ENCODE results near the gene PACS2. TPM values are rescaled to one million over a fixed set of nuclear protein-coding genes. Genes with fewer than 3 reads are reported as not detected.

The PACS2 gene
- total RNA-seq, 1 donor from 2014 or later: 64.0 TPM

DNA sequence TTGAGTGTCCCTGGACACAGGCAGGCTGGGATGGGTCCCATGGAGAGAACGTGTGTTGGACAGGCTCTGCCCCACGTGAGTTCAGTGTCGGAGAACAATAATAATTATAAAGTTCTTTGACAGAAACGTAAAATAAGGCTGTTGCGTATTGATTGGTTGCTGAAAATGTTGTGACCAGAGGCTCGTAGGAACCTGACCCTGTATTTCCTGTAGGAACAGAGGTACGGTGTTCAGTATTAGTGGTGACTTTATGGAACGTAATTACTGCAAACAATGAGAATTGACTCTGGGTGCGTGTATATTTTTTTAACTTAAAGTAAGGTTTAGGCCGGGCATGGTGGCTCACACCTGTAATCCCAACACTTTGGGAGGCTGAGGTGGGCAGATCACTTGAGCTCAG, 112.9 kb downstream of the PACS2 start:
- no peaks in the 10 kb centered on the region for H3K27me3 ChIP-seq (ENCODE audit: low read depth)
- peaks cover 6% of the 10 kb centered on the region for H3K36me3 ChIP-seq
- DNase-seq: no peak
- H3K4me1 ChIP-seq: peaks cover 40% of the 10 kb centered on the region
- H3K9me3 ChIP-seq (replicated peaks): peaks cover 13% of the 10 kb centered on the region
- no peak overlapping the region for H3K27ac ChIP-seq (replicated peaks)
- no peak overlapping the region for H3K4me3 ChIP-seq
- TF ChIP-seq, protein P1, sequence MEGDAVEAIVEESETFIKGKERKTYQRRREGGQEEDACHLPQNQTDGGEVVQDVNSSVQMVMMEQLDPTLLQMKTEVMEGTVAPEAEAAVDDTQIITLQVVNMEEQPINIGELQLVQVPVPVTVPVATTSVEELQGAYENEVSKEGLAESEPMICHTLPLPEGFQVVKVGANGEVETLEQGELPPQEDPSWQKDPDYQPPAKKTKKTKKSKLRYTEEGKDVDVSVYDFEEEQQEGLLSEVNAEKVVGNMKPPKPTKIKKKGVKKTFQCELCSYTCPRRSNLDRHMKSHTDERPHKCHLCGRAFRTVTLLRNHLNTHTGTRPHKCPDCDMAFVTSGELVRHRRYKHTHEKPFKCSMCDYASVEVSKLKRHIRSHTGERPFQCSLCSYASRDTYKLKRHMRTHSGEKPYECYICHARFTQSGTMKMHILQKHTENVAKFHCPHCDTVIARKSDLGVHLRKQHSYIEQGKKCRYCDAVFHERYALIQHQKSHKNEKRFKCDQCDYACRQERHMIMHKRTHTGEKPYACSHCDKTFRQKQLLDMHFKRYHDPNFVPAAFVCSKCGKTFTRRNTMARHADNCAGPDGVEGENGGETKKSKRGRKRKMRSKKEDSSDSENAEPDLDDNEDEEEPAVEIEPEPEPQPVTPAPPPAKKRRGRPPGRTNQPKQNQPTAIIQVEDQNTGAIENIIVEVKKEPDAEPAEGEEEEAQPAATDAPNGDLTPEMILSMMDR (IDR thresholded peaks at IDR 0.05; ENCODE audit: borderline replicate concordance): no peak
- intact Hi-C loops (cut with micrococcal nuclease): no loop called here

DNA sequence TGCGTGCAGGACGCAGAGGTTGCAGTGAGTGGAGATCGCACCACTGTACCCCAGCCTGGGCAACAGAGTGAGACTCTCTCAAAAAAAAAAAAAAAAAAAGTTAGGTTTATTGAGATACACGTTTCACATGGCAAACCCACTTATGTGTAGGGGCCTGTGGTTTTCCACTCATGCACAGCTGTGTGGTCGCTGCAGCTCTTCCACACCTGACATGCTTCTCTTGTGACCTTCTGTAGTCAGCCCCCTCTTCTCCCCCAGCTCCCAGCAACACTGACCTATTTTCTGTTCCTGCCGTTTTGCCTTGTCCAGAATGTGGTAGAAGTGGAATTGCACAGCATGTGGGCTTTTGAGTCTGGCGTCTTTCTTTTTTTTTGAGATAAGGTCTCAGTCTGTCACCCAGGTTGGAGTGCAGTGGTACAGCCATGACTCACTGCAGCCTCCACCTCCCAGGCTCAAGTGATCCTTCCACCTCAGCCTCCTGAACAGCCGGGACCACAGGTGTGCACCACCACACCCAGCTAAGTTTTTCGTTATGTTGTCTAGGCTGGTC, 113.5 kb downstream of the PACS2 start:
- TF ChIP-seq, protein P1 (IDR thresholded peaks at IDR 0.05; ENCODE audit: borderline replicate concordance): no peak
- H3K4me3 ChIP-seq: no peak overlapping the region
- peaks cover 34% of the 10 kb centered on the region for H3K4me1 ChIP-seq
- peaks cover 13% of the 10 kb centered on the region for H3K9me3 ChIP-seq (replicated peaks)
- intact Hi-C loops (cut with micrococcal nuclease): no loop called here
- DNase-seq: no peak
- H3K36me3 ChIP-seq: peaks cover 6% of the 10 kb centered on the region
- no peak overlapping the region for H3K27ac ChIP-seq (replicated peaks)
- no peaks in the 10 kb centered on the region for H3K27me3 ChIP-seq (ENCODE audit: low read depth)

DNA sequence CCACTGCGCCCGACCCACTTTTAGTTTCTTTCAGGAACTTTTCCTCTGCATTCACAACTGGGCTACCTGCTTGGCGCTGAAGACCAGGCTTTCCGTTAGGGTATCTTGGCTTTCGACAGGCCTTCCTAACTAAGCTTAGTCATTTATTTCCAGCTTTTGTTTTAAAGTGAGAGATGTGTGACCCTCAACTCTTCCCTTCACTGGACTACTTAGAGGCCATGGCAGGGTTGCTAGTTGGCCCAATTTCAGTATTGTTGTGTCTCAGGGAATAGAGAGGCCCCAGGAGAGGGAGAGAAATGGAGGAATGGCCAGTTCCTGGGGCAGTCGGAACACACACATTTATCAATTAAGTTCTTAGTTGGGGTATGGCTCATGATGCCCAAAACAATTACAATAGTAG, 115.5 kb downstream of the PACS2 start:
- no peak overlapping the region for H3K4me3 ChIP-seq
- peaks cover 13% of the 10 kb centered on the region for H3K9me3 ChIP-seq (replicated peaks)
- H3K27me3 ChIP-seq (ENCODE audit: low read depth): no peaks in the 10 kb centered on the region
- no peak for DNase-seq
- peaks cover 6% of the 10 kb centered on the region for H3K36me3 ChIP-seq
- TF ChIP-seq, protein P1 (IDR thresholded peaks at IDR 0.05; ENCODE audit: borderline replicate concordance): no peak
- peak overlapping the region; percentile 31 for H3K27ac ChIP-seq (replicated peaks)
- H3K4me1 ChIP-seq: peaks cover 17% of the 10 kb centered on the region
- intact Hi-C loops (cut with micrococcal nuclease): no loop called here

DNA sequence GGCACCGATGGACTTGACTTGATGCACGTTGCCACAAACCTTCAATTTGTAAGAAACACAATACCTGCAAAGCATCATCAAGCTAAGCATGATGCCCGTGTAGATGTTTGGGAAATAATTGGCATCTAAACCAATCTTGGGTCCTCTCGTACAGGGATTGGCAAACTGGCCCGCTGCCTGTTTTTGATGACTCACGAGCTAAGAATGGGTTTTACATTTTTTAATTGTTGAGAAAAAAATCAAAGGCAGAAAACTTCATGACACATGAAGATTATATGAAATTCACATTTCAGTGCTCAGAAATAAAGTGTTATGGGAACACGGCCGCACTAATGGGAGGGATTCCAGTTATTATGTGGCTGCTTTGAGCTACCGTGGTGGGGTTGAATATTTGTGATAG, 116.0 kb downstream of the PACS2 start:
- intact Hi-C loops (cut with micrococcal nuclease): no loop called here
- TF ChIP-seq, protein P1 (IDR thresholded peaks at IDR 0.05; ENCODE audit: borderline replicate concordance): no peak
- H3K4me1 ChIP-seq: peaks cover 16% of the 10 kb centered on the region
- H3K4me3 ChIP-seq: no peak overlapping the region
- H3K27ac ChIP-seq (replicated peaks): peak overlapping the region; percentile 31
- peaks cover 6% of the 10 kb centered on the region for H3K36me3 ChIP-seq
- no peak for DNase-seq
- peaks cover 16% of the 10 kb centered on the region for H3K9me3 ChIP-seq (replicated peaks)
- no peaks in the 10 kb centered on the region for H3K27me3 ChIP-seq (ENCODE audit: low read depth)

DNA sequence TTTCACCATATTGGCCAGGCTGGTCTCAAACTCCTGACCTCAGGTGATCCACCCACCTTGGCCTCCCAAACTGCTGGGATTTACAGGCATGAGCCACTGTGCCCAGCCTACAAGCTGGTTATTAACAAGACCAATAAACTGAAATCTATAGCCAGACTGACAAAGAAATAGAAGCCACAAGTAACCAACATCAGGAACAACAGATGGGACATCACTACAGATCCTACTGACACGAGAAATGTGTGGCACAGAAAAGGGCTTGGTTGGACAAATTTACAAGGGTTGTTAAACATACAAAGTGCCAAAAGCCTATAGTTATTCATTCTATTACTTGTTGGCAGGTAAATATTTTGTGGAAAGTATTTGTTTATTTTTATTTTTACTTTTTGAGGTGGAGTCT, 116.7 kb downstream of the PACS2 start:
- H3K27ac ChIP-seq (replicated peaks): peak overlapping the region; percentile 31
- no peaks in the 10 kb centered on the region for H3K27me3 ChIP-seq (ENCODE audit: low read depth)
- peaks cover 19% of the 10 kb centered on the region for H3K9me3 ChIP-seq (replicated peaks)
- TF ChIP-seq, protein P1 (IDR thresholded peaks at IDR 0.05; ENCODE audit: borderline replicate concordance): no peak
- no peak overlapping the region for H3K4me3 ChIP-seq
- no peak for DNase-seq
- H3K4me1 ChIP-seq: peaks cover 16% of the 10 kb centered on the region
- intact Hi-C loops (cut with micrococcal nuclease): no loop called here
- H3K36me3 ChIP-seq: peaks cover 6% of the 10 kb centered on the region
